ENCODE measurements around the gene KIAA1586.

GRCh38 chr6:57033228-57033627, 13.3 kb upstream of the KIAA1586 start:
- TF ChIP-seq CTCF (conservative IDR thresholded peaks at IDR 0.05) (no peak), EZH2 (IDR thresholded peaks at IDR 0.05; ENCODE audit: low read depth) (no peak)
